Right lobe of liver (tissue), 6 donors: ENCODE measurements around the gene DLG5. TPM values are rescaled to one million over a fixed set of nuclear protein-coding genes. Genes with fewer than 3 reads are reported as not detected.

Source experiments
- ATAC-seq, 4 donors: fragments of 200-7000 bp; cut with Tn5 transposase; one replicate each; pipeline ENCODE4 v1.9.1; 2020; ENCODE audit warnings: mild to moderate bottlenecking in 4 of 4, moderate library complexity in 4 of 4
- DNase-seq, 3 donors: peaks; one replicate each; pipeline ENCODE4 v3.0.0-alpha.2; 2020
- H3K27ac ChIP-seq, 3 donors: fragments of 200-600 bp; one replicate each; pipeline ENCODE4 v1.8.0; 2022
- H3K27me3 ChIP-seq, 2 donors: fragments of 200-600 bp; one replicate each; pipeline ENCODE4 v1.8.0; 2022
- H3K36me3 ChIP-seq, 4 donors: fragments of 200-600 bp; sonication (generic) in 1 of 4; one replicate each; pipeline versions ENCODE4 v1.5.1 to v1.8.0; 2017 to 2022; ENCODE audit warnings: control low read depth in 1 of 4
- H3K4me1 ChIP-seq, 4 donors: fragments of 200-600 bp; sonication (generic) in 1 of 4; one replicate each; pipeline versions ENCODE4 v1.5.1 to v1.8.0; 2017 to 2022; ENCODE audit warnings: control low read depth in 1 of 4
- H3K4me3 ChIP-seq, 3 donors: fragments of 200-600 bp; one replicate each; pipeline ENCODE4 v1.8.0; 2022
- H3K9me3 ChIP-seq, 4 donors: fragments of 200-600 bp; sonication (generic) in 1 of 4; one replicate each; pipeline versions ENCODE4 v1.5.1 to v1.8.0; 2017 to 2022; ENCODE audit warnings: control low read depth in 1 of 4
- POLR2A ChIP-seq: fragments of 450-650 bp; IDR thresholded peaks from one replicate; pipeline ENCODE4 v1.6.1; 2017; ENCODE audit warnings: antibody characterized with exemption, mild to moderate bottlenecking
- WGBS: methylation state at CpG from one replicate; pipeline ENCODE4 v1.1.6; 2018; ENCODE audit warnings: low coverage, low lambda C conversion rate; ENCODE audit not compliant: insufficient coverage; ENCODE audit errors: missing lambda C conversion rate; 5-methylcytosine and 5-hydroxymethylcytosine counted together
- intact Hi-C, 2 donors: fragments of 100-400 bp; cut with DNase I; formaldehyde crosslinking; loops; one replicate each; pipeline versions ENCODE4 v1.11.2 to v1.14.1; 2022
- total RNA-seq, 6 experiments: library from RNA; depleted of rRNA in 2 of 6; stranded (reverse); fragments of >200 nt in 2 of 6; fragmentation: NEBNext Ultra II Directional in 3 of 6; extraction: Animal tissue kit (Norgen Biotek cat#: 25700) in 3 of 6; gene quantifications; one replicate each; pipeline versions ENCODE4 v1.1.0 to v1.2.4, GENCODE V29; 2016 to 2023
- TF ChIP-seq, protein P1 (sequence below), 4 donors: fragments of 200-600 bp in 3 of 4; fragments of 450-650 bp in 1 of 4; IDR thresholded peaks; one replicate each; pipeline versions ENCODE4 v1.5.1 to v1.8.0; 2016 to 2022; ENCODE audit warnings: antibody characterized with exemption in 4 of 4, mild to moderate bottlenecking in 2 of 4
- donor health status: DM: no; HTN: yes; CAD: no.
- donor health status: DM: no; HTN: no; CAD: no.
- donor health status: DM: no; HTN: no; CAD: no.
- donor health status: DM: no; HTN: yes; CAD: no.
- donor health status: DM: no; HTN: yes; CAD: no.

Gene DLG5
- total RNA-seq, 6 experiments from 2014 or later: 5.6 to 8.8 (median 7.6) TPM

DNA sequence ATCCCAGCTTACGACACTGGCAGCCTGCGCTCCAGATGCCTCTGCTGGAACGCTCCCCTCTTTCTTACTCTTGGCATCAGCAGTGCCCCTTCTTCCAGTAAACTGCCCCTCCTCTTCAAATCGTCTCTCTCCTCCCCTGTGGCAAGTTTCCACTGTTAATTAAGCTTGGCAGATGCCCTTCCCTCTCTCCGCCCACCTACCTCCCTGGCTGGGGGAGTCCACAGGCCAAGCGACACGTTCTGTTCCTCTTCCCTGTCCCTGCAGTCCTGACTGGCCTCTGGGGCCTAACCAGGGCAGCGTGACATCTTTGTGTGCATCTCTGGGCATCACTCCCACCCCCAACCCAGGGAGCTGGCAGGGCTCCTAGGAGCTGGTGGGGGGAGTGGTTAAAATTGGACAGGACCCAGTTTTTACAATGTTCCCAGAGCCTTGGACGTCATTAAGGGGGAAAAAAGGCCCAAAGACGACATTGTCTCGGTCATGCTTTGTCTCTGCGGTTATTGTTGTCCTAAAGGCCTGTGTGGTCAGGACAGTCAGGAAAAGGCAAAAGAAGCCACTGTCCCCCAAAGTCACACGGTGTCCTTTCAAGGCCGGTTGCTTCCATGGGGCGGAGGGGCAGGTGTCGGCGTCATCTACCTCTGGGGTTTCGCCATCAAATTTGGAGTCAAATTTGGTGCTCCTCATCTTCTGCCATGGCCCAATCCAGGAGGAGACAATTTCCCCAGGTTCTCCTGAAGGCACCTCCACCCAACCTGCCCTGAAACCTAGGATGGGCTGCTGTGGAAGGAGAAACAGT lies 54.2 kb downstream of the DLG5 start:
- no peaks in the 10 kb centered on the region for H3K36me3 ChIP-seq

DNA sequence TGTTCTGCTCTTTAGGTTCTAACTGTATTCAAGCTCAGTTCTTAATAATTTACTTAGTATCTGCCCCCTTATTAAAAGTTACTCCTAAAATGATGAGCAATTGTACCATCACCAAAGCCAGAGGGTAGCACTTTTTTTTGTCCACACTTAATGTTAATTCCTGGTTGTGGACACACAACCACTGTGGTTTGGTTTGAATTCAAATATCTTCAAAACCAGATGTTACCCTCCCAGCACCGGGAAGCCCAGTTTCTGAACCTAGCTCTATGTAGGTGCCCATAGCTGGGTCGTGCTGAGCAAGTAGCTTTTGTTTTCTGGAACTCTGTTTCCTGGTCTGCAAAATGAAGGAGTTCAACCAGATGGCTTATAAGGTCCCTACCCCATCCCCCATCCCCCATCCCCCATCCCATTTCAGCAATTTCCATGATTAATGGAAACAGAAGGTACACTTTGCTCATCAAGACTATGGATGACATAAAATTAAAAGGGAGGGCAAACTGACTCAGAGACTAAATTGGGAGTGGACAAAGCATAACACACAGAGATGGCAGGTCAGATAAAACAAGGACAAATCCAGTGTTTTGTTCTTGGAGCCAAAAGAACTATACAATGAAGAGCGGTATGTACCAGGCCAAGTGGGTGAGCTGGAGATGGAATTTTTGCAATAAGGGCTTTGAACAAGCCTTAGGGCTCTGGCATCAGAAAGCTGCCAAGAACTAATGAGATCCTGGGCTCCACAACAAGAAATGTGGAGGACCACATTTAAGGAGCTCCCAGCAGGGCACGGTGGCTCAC lies 56.7 kb downstream of the DLG5 start:
- H3K4me1 ChIP-seq: no peaks in the 10 kb centered on the region
- DNase-seq (no peak), ATAC-seq (no peak)
- no peaks in the 10 kb centered on the region for H3K9me3 ChIP-seq
- H3K27me3 ChIP-seq: no peaks in the 10 kb centered on the region
- H3K4me3 ChIP-seq: no peak overlapping the region
- no peak for TF ChIP-seq POLR2A
- TF ChIP-seq, protein P1, sequence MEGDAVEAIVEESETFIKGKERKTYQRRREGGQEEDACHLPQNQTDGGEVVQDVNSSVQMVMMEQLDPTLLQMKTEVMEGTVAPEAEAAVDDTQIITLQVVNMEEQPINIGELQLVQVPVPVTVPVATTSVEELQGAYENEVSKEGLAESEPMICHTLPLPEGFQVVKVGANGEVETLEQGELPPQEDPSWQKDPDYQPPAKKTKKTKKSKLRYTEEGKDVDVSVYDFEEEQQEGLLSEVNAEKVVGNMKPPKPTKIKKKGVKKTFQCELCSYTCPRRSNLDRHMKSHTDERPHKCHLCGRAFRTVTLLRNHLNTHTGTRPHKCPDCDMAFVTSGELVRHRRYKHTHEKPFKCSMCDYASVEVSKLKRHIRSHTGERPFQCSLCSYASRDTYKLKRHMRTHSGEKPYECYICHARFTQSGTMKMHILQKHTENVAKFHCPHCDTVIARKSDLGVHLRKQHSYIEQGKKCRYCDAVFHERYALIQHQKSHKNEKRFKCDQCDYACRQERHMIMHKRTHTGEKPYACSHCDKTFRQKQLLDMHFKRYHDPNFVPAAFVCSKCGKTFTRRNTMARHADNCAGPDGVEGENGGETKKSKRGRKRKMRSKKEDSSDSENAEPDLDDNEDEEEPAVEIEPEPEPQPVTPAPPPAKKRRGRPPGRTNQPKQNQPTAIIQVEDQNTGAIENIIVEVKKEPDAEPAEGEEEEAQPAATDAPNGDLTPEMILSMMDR (IDR thresholded peaks at IDR 0.05): no peak
- intact Hi-C loops: no loop called here
- H3K36me3 ChIP-seq: no peaks in the 10 kb centered on the region
- WGBS: 89% methylated on average over 3 of the region's 4 CpGs
- H3K27ac ChIP-seq: no peak overlapping the region

More for the DNA sequence above, 54.2 kb downstream of the DLG5 start:
- no peak for TF ChIP-seq POLR2A
- DNase-seq (no peak), ATAC-seq (no peak)
- Histone ChIP-seq H3K27ac (no peak overlapping the region), H3K4me3 (no peak overlapping the region), H3K27me3 (no peaks in the 10 kb centered on the region), H3K9me3 (no peaks in the 10 kb centered on the region), H3K4me1 (no peaks in the 10 kb centered on the region)
- 89% methylated on average over 10 of the region's 18 CpGs for WGBS
- intact Hi-C loops: no loop called here

DNA sequence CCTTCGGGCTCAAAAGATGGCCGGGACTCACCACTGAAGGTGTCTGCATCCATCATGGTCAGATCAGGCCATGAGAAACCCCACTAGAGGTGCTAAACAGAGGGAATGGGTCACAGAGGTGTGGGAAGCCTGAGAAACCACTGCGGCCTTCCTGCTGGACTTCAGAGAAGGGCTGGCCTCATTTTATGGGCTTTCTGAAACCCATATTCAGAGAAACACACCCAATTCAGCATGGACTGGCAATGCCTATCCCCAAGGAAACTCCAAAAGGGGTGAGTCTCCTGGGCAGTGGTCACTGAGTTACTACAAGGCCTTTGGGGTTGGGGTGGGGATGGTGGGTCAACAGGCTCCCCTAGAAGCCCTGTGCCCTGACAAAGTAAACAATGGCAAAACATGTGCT lies 58.0 kb downstream of the DLG5 start:
- intact Hi-C loops: no loop called here
- H3K27ac ChIP-seq: no peak overlapping the region
- WGBS: 100% methylated on average over 1 of the region's 3 CpGs
- H3K4me3 ChIP-seq: no peak overlapping the region
- no peaks in the 10 kb centered on the region for H3K4me1 ChIP-seq
- no peaks in the 10 kb centered on the region for H3K36me3 ChIP-seq
- no peaks in the 10 kb centered on the region for H3K27me3 ChIP-seq
- TF ChIP-seq, protein P1 (IDR thresholded peaks at IDR 0.05): no peak
- no peak for TF ChIP-seq POLR2A
- ATAC-seq: no peak
- DNase-seq: no peak
- H3K9me3 ChIP-seq: no peaks in the 10 kb centered on the region

DNA sequence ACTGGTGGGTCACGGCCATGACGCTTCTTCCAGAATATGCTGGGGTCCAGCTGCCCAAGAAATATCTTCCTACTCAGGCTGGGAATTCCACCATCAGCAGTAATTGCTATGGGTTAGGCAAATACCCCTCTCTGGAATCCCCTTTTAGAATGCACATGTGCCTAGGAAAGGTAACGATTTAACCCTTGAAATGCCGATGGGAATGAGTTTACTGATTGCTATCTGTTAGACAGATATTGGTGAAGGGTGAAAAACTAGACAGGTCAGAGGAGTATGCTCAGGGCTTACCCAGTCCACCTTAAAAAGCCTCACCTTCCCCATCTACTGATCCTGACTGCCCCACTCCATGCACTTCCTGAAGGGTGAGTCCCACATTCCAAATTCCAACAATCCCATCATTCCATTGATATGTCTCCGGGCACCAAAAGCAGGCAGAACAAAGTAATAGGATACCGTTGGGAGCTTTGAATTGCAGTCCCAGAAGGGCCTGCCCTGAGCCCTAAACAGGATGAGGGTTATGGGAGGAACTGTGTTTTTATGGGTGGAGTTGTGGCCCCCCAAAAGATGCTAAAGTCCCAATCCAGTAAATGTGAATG lies 59.3 kb downstream of the DLG5 start:
- no peak for DNase-seq
- intact Hi-C loops: no loop called here
- no peak for ATAC-seq
- Histone ChIP-seq H3K9me3 (no peaks in the 10 kb centered on the region), H3K4me1 (no peaks in the 10 kb centered on the region), H3K36me3 (no peaks in the 10 kb centered on the region), H3K27ac (no peak overlapping the region), H3K27me3 (no peaks in the 10 kb centered on the region), H3K4me3 (no peak overlapping the region)
- 49% methylated on average over 2 of the region's 6 CpGs for WGBS
- TF ChIP-seq, protein P1 (IDR thresholded peaks at IDR 0.05): no peak
- TF ChIP-seq POLR2A: no peak

DNA sequence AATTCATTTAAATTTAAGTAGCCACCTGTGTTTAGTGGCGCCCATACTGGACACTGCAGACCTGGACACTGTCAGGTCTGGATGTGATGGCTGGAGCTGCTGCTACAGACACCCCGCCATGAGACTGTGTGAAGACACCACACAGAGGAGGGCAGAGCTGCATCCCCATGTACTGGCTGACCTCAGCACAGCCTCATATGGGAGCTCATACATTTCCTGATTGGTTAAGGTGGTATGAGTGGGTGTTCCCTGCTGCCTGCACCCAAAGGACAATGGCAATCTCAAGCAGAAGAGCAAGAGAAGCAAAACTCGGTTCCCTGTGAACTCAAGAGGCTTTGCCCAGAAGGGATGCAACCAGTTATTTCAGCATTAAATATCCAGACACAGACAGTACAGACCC lies 60.0 kb downstream of the DLG5 start:
- Histone ChIP-seq H3K4me3 (no peak overlapping the region), H3K27ac (no peak overlapping the region), H3K4me1 (no peaks in the 10 kb centered on the region), H3K36me3 (no peaks in the 10 kb centered on the region), H3K27me3 (no peaks in the 10 kb centered on the region), H3K9me3 (no peaks in the 10 kb centered on the region)
- TF ChIP-seq POLR2A: no peak
- TF ChIP-seq, protein P1 (IDR thresholded peaks at IDR 0.05): no peak
- ATAC-seq (no peak), DNase-seq (no peak)
- WGBS: 88% methylated on average over 1 of the region's 3 CpGs
- intact Hi-C loops: no loop called here
